HUES6 (cell line): ENCODE measurements around the gene KCNH2.

ENCODE experiments used
- H3K27ac ChIP-seq: 2 replicates; pipeline ENCODE4 v1.7.0; 2013; ENCODE audit warnings: low read depth, mild to moderate bottlenecking, low read length, inconsistent platforms
- H3K27me3 ChIP-seq: 2 replicates; pipeline ENCODE4 v1.6.1; 2013; ENCODE audit warnings: low read length; ENCODE audit not compliant: control insufficient read depth, insufficient read depth
- H3K36me3 ChIP-seq: 2 replicates; pipeline ENCODE4 v1.6.1; 2013; ENCODE audit warnings: low read length; ENCODE audit not compliant: control insufficient read depth, insufficient read depth
- H3K4me1 ChIP-seq: 2 replicates; pipeline ENCODE4 v1.6.1; 2013; ENCODE audit warnings: low read length; ENCODE audit not compliant: control insufficient read depth, insufficient read depth
- H3K4me3 ChIP-seq: 2 replicates; pipeline ENCODE4 v1.5.1; 2013; ENCODE audit warnings: low read depth, low read length
- H3K9ac ChIP-seq: one replicate; pipeline ENCODE4 v1.6.1; 2013; ENCODE audit warnings: mild to moderate bottlenecking, low read length
- H3K9me3 ChIP-seq: 2 replicates; pipeline ENCODE4 v1.6.1; 2013; ENCODE audit warnings: low read depth, low read length; ENCODE audit not compliant: control insufficient read depth, insufficient read depth

The KCNH2 gene

DNA sequence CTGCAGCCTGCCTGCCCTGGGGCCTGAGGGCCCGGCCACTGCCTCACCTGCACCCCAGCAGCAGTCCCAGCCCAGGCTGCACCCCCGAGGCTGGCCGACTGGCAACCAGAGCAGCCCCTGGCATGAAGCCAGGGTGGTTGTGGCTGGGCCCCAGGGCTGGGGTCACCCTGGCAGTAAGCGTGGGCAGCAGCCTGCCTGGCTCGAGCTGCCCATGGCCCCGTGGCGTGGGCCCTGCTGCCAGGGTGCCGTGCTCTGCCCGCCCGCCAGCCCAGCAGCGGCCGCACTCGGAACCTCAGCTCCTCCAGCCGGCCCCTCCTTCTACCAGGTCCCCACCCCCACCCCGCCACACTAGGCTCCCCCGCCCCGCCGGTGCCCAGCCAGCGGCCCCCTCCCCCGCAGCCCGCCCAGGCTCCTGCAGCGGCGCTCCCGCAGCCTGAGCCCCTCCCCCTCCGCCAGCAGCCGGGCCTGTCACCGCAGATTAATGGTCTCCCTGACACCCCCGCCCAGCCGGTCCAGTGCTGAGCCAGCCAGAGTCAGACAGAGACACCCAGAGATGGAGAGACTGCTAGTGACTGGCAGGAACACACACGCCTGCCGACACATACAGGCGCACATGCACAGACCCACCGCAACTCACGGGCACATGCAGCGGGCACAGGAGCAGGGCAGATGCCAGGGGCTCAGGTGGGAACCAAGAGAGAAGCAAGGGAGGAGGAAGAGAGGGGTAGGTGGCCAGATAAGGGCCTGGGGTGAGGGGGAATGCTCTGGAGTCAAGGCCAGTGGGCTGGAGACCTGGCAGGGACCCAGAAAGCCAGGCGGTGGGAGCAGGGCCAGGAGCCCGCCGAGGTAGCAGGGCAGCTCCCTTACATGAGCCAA, 22.4 kb downstream of the KCNH2 start:
- H3K4me3 ChIP-seq: no peak overlapping the region
- no peak overlapping the region for H3K9ac ChIP-seq
- no peaks in the 10 kb centered on the region for H3K9me3 ChIP-seq
- H3K27me3 ChIP-seq: no peaks in the 10 kb centered on the region
- H3K36me3 ChIP-seq: no peaks in the 10 kb centered on the region
- no peak overlapping the region for H3K27ac ChIP-seq
- H3K4me1 ChIP-seq: peaks cover 21% of the 10 kb centered on the region

DNA sequence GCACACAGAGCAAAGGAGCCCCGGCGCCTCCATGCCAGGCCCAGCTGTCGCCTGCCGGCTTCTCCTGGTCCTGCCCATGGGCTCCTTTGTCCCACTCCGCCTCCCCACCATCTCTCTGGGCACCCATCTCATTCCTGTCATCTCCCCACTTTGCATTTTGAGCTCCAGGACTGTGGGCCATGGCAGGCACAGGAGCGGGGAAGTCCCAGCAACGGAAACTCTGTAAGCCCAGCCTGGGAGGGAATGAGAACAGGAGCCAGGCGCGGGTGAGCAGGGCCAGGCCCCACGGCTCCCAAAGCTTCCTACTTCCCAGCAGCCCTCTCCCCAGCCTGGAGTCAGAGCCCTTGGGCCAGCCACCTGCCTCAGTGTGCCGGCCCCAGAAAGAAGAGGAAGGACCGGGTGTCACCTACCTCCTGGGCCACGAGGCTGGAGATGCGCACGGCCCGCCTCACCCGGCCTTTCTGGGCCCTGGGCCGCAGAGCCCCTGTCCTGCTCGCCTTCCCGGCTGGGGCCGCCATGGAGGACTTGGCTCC, 23.1 kb downstream of the KCNH2 start:
- peak overlapping the region; percentile 21 for H3K9ac ChIP-seq
- H3K27me3 ChIP-seq: no peaks in the 10 kb centered on the region
- no peaks in the 10 kb centered on the region for H3K36me3 ChIP-seq
- H3K4me1 ChIP-seq: peaks cover 24% of the 10 kb centered on the region
- H3K27ac ChIP-seq: no peak overlapping the region
- no peaks in the 10 kb centered on the region for H3K9me3 ChIP-seq
- H3K4me3 ChIP-seq: no peak overlapping the region

DNA sequence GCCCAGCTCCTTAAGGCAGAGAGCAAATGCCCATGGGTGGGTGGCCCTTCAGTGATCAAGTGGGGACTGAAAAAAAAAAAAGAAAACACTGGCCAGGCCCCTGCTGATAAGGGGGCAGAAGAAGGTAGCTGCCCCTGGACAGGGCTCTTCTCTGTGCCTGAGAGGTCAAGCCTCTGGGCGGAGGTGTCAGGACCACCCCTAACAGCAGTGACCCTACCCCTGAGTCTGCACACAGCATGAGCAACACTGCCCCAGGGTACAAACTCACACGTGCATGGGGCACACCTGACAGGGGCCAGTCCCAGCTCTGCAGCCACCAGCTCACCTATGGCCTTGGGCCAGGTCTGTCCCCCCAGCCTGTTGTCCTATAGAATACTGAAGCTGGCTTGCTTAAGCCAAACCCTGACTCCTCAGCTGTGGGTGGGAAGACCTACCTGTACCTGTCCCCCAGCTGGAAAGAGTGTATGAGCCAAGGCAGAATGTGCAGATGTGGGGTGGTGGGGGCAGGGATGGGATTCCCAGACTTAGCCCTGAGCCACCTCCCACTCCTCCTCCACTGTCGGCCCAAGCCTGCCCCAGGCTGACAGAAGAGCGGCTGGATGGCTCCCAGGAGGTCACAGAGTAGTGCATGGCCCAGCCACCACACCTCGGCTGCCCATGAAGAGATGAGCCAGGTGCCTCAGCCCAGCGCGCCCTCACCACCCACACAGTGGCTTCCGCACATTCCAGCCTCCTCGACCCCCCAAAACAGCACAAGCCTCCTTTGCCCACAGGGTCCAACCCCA, 23.7 kb downstream of the KCNH2 start:
- peak overlapping the region; percentile 21 for H3K9ac ChIP-seq
- H3K27ac ChIP-seq: no peak overlapping the region
- no peaks in the 10 kb centered on the region for H3K27me3 ChIP-seq
- no peak overlapping the region for H3K4me3 ChIP-seq
- peaks cover 30% of the 10 kb centered on the region for H3K4me1 ChIP-seq
- H3K36me3 ChIP-seq: no peaks in the 10 kb centered on the region
- H3K9me3 ChIP-seq: no peaks in the 10 kb centered on the region

DNA sequence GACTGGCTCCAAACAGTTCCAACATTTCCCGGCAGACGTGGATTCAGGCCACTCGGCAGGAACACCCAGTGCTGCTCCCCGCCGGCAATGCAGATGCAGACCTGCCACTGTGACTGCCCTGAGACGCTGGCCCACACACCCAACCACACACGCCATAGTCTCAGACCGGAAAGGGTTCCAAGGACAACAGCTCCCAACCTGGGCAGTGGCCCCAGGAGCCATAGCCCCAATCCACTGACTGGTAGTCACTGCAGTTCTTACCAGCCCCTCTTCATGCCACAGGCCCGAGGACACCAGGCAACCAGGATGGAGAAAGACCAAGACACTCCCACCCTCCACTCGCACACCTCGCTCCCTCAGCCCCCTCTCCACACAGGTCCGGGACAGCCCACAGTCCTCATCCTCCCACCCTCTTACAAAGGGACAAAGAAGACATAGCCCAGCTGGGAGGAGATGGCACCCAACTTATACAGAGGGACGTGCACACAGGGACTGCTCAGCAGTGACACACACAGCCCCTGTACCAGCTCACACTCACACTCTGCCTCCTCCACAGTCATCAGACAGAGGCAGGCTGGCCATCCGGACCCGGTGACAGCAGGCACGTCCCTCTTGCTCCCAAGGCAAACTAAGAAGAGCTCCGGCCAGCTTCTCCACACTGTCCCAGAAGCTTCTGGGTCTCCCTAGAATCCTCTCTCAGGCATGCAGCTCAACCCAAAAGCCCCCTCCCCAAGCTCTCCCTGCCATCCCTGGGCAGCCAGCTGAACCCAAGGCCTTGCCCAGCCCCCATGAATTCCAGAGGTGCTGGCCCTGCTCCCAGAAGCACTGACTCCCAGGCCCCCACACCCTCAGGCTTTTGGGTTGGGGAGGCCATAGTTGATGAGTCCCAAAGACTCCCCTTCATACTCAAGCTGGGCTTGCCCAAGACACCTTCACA, 24.8 kb downstream of the KCNH2 start:
- Histone ChIP-seq H3K4me3 (no peak overlapping the region), H3K27me3 (0 out of 2 replicates have a peak, but pooled peaks cover 4% of the 10 kb centered on the region), H3K4me1 (peaks cover 40% of the 10 kb centered on the region), H3K9me3 (no peaks in the 10 kb centered on the region), H3K9ac (no peak overlapping the region), H3K36me3 (no peaks in the 10 kb centered on the region), H3K27ac (no peak overlapping the region)

DNA sequence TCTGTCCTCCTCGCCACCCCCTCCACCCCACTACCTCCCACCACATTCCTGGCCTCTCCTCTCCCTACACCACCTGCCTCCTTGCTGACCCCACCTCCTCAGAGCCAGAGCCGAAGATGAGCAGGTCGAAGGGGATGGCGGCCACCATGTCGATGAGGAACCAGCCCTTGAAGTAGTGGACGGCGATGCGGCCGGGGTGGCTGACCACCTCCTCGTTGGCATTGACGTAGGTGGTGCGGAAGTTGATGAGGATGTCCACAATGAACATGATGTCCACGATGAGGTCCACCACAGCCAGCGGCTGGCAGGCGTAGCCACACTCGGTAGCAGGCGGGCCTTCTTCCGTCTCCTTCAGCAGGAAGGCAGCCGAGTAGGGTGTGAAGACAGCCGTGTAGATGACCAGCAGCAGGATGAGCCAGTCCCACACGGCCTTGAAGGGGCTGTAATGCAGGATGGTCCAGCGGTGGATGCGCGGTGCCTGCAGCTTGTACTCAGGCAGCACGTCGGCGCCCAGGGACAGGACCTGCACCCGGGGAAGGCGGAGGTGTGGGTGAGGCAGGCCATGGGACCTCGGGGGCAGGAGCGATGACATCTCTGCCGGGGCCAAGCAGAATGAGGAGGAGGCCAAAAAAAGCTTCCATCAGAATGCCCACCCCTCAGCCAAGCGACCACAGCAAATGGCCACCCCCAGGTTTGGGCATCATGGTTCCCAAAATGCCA, 25.6 kb downstream of the KCNH2 start:
- H3K4me3 ChIP-seq: no peak overlapping the region
- H3K9me3 ChIP-seq: no peaks in the 10 kb centered on the region
- H3K27ac ChIP-seq: no peak overlapping the region
- peaks cover 6% of the 10 kb centered on the region; the same call in 1 of the 2 replicates for H3K27me3 ChIP-seq
- peaks cover 45% of the 10 kb centered on the region for H3K4me1 ChIP-seq
- no peak overlapping the region for H3K9ac ChIP-seq
- no peaks in the 10 kb centered on the region for H3K36me3 ChIP-seq

DNA sequence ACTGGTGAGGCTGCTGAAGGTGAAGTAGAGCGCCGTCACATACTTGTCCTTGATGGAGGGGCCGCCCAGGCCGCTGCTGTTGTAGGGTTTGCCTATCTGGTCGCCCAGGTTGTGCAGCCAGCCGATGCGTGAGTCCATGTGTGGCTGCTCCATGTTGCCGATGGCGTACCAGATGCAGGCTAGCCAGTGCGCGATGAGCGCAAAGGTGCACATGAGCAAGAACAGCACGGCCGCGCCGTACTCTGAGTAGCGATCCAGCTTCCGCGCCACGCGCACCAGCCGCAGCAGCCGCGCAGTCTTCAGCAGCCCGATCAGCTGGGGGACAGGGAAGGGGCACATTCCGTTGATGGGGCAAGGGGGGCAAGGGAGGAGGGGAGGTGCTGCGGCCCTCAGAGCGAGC, 26.6 kb downstream of the KCNH2 start:
- H3K27me3 ChIP-seq: peaks cover 6% of the 10 kb centered on the region; the same call in 1 of the 2 replicates
- no peak overlapping the region for H3K9ac ChIP-seq
- peaks cover 46% of the 10 kb centered on the region for H3K4me1 ChIP-seq

DNA sequence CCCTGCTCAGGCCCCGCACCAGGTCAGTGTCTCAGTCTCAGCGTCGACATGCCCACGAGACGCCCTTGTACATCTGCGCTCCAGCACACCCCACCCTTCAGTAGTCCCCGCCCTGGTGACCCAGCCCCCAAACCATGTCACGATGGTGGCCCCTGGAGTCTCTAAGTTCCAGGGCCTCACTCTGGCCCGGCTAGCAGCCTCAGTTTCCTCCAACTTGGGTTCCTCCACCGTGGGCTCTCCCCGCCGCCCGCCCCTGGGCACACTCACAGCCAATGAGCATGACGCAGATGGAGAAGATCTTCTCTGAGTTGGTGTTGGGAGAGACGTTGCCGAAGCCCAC, 27.0 kb downstream of the KCNH2 start:
- Histone ChIP-seq H3K4me1 (peaks cover 49% of the 10 kb centered on the region), H3K9ac (no peak overlapping the region), H3K36me3 (no peaks in the 10 kb centered on the region), H3K4me3 (no peak overlapping the region), H3K27me3 (peaks cover 6% of the 10 kb centered on the region; the same call in 1 of the 2 replicates), H3K9me3 (no peaks in the 10 kb centered on the region), H3K27ac (no peak overlapping the region)

More for the DNA sequence above, 26.6 kb downstream of the KCNH2 start:
- no peaks in the 10 kb centered on the region for H3K9me3 ChIP-seq
- H3K27ac ChIP-seq: no peak overlapping the region
- H3K4me3 ChIP-seq: no peak overlapping the region
- no peaks in the 10 kb centered on the region for H3K36me3 ChIP-seq

DNA sequence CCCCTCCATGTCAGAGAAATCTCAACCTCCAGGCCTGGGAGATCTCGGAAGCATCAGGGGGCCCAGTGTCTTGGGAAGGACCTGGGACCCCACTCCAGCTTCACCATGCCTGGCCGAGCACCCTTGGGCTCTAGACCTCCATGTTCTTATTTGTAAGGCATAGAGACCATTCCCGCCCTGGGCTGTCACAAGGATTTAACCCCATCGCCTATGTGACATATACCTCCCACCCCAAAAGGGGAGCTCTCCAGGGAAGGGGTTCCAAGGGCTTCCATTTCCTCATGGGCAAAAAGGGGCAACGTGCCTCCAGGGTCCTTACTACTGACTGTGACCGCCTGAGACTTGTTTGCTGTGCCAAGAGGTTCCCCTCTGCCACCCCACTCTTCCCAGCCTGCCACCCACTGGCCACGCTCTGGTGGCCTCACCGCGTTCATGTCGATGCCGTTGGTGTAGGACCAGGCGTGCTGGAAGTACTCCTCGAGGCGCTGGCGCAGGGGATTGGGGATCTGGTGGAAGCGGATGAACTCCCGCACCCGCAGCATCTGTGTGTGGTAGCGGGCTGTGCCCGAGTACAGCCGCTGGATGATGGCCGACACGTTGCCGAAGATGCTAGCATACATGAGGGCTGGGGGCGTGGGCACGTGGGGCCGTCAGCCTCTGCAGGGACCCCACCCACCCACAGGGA, 27.5 kb downstream of the KCNH2 start:
- peaks cover 6% of the 10 kb centered on the region; the same call in 1 of the 2 replicates for H3K27me3 ChIP-seq
- no peak overlapping the region for H3K4me3 ChIP-seq
- H3K27ac ChIP-seq: no peak overlapping the region
- H3K9ac ChIP-seq: no peak overlapping the region
- peaks cover 51% of the 10 kb centered on the region for H3K4me1 ChIP-seq
- H3K36me3 ChIP-seq: no peaks in the 10 kb centered on the region
- H3K9me3 ChIP-seq: no peaks in the 10 kb centered on the region

DNA sequence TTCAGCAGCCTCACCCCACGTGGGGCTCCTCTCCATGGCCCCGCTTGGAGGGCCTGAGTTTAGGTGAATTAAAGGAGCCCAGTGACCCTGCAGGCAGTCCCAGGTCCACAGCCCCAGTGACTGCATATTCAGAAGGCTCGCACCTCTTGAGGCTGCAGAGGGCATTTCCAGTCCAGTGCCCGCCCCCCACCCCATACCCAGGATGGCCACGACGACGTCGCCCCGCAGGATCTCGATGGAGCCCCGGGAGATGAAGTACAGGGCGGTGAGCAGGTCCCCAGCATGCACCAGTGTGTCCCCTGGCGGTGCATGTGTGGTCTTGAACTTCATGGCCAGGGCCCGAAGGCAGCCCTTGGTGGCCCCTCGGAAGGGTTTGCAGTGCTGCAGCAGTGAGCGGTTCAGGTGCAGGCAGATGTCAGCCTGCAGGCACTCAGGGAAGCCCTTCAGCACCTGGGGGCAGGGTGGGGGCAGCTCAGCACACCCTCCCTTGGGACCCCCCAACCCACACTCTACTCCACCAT, 28.1 kb downstream of the KCNH2 start:
- Histone ChIP-seq H3K9me3 (no peaks in the 10 kb centered on the region), H3K9ac (peak overlapping the region; percentile 16), H3K27me3 (peaks cover 6% of the 10 kb centered on the region; the same call in 1 of the 2 replicates), H3K4me3 (no peak overlapping the region), H3K4me1 (peaks cover 51% of the 10 kb centered on the region), H3K36me3 (no peaks in the 10 kb centered on the region), H3K27ac (peak overlapping the region; percentile 32; the same call in 1 of the 2 replicates)
